Measurements from ENCODE around the gene TFB1M.
A peak's percentile ranks its signal among the peaks of the same experiment; 100 is the strongest.
"Not testable (repeated sequence)": the region's sequence is repeated elsewhere in the genome, so short reads cannot be mapped to it uniquely, and the experiment has no call there.

TFB1M gene

GRCh38 chr6:155314092-155314772 is at the start of gene TFB1M:
Gene TFB1M, minus strand, starts transcription at chr6:155314484. Its CDS starts 56 bp downstream, at chr6:155314428.
- DNase-seq, result peak; percentile 100

- DNase-seq, result not testable (repeated sequence)
Observed at GRCh38 chr6:155364021-155364420, 49.7 kb upstream of the TFB1M start.

- DNase-seq, result not testable (repeated sequence)
Observed at GRCh38 chr6:155362968-155363632, 48.8 kb upstream of the TFB1M start.

GRCh38 chr6:155354167-155354566 is 39.9 kb upstream of the TFB1M start:
- DNase-seq, result no peak

- no peak for DNase-seq
Observed at GRCh38 chr6:155352811-155353210, 38.5 kb upstream of the TFB1M start.

GRCh38 chr6:155352130-155352420 is 37.8 kb upstream of the TFB1M start:
- DNase-seq, result no peak

GRCh38 chr6:155351273-155352129 is 37.2 kb upstream of the TFB1M start:
- DNase-seq, result no peak

- no peak for DNase-seq
Observed at GRCh38 chr6:155349956-155350355, 35.7 kb upstream of the TFB1M start.

- no peak for DNase-seq
Observed at GRCh38 chr6:155349129-155349528, 34.8 kb upstream of the TFB1M start.

- DNase-seq, result no peak
Observed at GRCh38 chr6:155347800-155348199, 33.5 kb upstream of the TFB1M start.

GRCh38 chr6:155346957-155347356 is 32.7 kb upstream of the TFB1M start:
- no peak for DNase-seq

GRCh38 chr6:155344341-155345006 is 30.2 kb upstream of the TFB1M start:
- DNase-seq, result no peak

- no peak for DNase-seq
Observed at GRCh38 chr6:155341130-155341828, 27.0 kb upstream of the TFB1M start.

GRCh38 chr6:155340464-155341129 is 26.3 kb upstream of the TFB1M start:
- DNase-seq, result no peak

GRCh38 chr6:155339929-155340328 is 25.6 kb upstream of the TFB1M start:
- not testable (repeated sequence) for DNase-seq

GRCh38 chr6:155338237-155338636 is 24.0 kb upstream of the TFB1M start:
- DNase-seq, result not testable (repeated sequence)

GRCh38 chr6:155335265-155335664 is 21.0 kb upstream of the TFB1M start:
- no peak for DNase-seq

GRCh38 chr6:155334073-155334472 is 19.8 kb upstream of the TFB1M start:
- DNase-seq, result not testable (repeated sequence)

GRCh38 chr6:155333414-155333813 is 19.1 kb upstream of the TFB1M start:
- no peak for DNase-seq

GRCh38 chr6:155330922-155331321 is 16.6 kb upstream of the TFB1M start:
- DNase-seq, result no peak

GRCh38 chr6:155330133-155330734 is 15.9 kb upstream of the TFB1M start:
- DNase-seq, result no peak
